CD14-positive monocyte (primary cell): Measurements from ENCODE around the gene MCF2L. TPM values are rescaled to one million over a fixed set of nuclear protein-coding genes. Genes with fewer than 3 reads are reported as not detected.

Experiments used
- DNase-seq, 3 donors: peaks; one replicate each; pipeline ENCODE4 v3.0.0-alpha.2; 2011 to 2022
- H2AFZ ChIP-seq: 2 replicates; pipeline ENCODE4 v1.6.0; 2012; ENCODE audit warnings: mild to moderate bottlenecking, low read depth, low read length, inconsistent platforms; ENCODE audit not compliant: insufficient read depth, poor library complexity, severe bottlenecking
- H3K27ac ChIP-seq, 2 donors: 1 replicate in 1 of 2; 2 replicates in 1 of 2; pipeline ENCODE4 v1.5.1; 2012 to 2013; ENCODE audit warnings: low read length in 2 of 2, control low read depth in 1 of 2, inconsistent platforms in 1 of 2, low read depth in 1 of 2, mild to moderate bottlenecking in 1 of 2
- H3K27me3 ChIP-seq, 2 donors: one replicate each; pipeline versions ENCODE4 v1.6.0 to v1.6.1; 2011 to 2013; ENCODE audit warnings: low read length in 2 of 2; ENCODE audit not compliant: control insufficient read depth in 2 of 2, insufficient read depth in 2 of 2
- H3K36me3 ChIP-seq, 2 donors: replicated peaks in 1 of 2; 1 replicate in 1 of 2; 2 replicates in 1 of 2; pipeline versions ENCODE4 v1.5.1 to v1.6.1; 2012 to 2013; ENCODE audit warnings: low read length in 2 of 2, control low read depth in 1 of 2, inconsistent platforms in 1 of 2, mild to moderate bottlenecking in 1 of 2; ENCODE audit not compliant: insufficient read depth in 2 of 2, control insufficient read depth in 1 of 2
- H3K4me1 ChIP-seq, 2 donors: 1 replicate in 1 of 2; 2 replicates in 1 of 2; pipeline versions ENCODE4 v1.5.1 to v1.6.1; 2012 to 2013; ENCODE audit warnings: low read length in 2 of 2, control low read depth in 1 of 2, inconsistent platforms in 1 of 2, mild to moderate bottlenecking in 1 of 2, moderate library complexity in 1 of 2; ENCODE audit not compliant: insufficient read depth in 2 of 2, control insufficient read depth in 1 of 2
- H3K4me2 ChIP-seq: replicated peaks from 2 replicates; pipeline ENCODE3; 2012; ENCODE audit warnings: low read length, moderate library complexity, mild to moderate bottlenecking; ENCODE audit not compliant: poor library complexity, severe bottlenecking; ENCODE audit errors: extremely low read depth
- H3K4me3 ChIP-seq, 3 experiments: fragments of 200-600 bp in 1 of 3; sonication (generic) in 1 of 3; replicated peaks in 1 of 3; 1 replicate in 2 of 3; 2 replicates in 1 of 3; pipeline ENCODE4 v1.5.1; 2011 to 2013; ENCODE audit warnings: low read length in 3 of 3, mild to moderate bottlenecking in 3 of 3, control low read depth in 2 of 3, low read depth in 2 of 3, inconsistent platforms in 1 of 3, moderate library complexity in 1 of 3
- H3K79me2 ChIP-seq: 2 replicates; pipeline ENCODE4 v1.6.0; 2012; ENCODE audit warnings: mild to moderate bottlenecking, control low read depth, inconsistent platforms, low read length, moderate library complexity; ENCODE audit not compliant: insufficient read depth
- H3K9ac ChIP-seq: 2 replicates; pipeline ENCODE4 v1.6.0; 2017; ENCODE audit warnings: low read length, mild to moderate bottlenecking; ENCODE audit not compliant: insufficient read depth, poor library complexity, severe bottlenecking
- H3K9me3 ChIP-seq, 2 donors: replicated peaks in 1 of 2; 1 replicate in 1 of 2; 2 replicates in 1 of 2; pipeline versions ENCODE4 v1.5.1 to v1.6.1; 2012 to 2013; ENCODE audit warnings: low read length in 2 of 2, control low read depth in 1 of 2; ENCODE audit not compliant: control insufficient read depth in 1 of 2, insufficient read depth in 1 of 2
- H4K20me1 ChIP-seq: 2 replicates; pipeline ENCODE4 v1.6.0; 2012; ENCODE audit warnings: mild to moderate bottlenecking, low read length, control low read depth, moderate library complexity; ENCODE audit not compliant: insufficient read depth
- H3K27ac Mint-ChIP-seq, 7 donors: one replicate each; pipeline ENCODE4 v1.8.0; 2020; ENCODE audit warnings: mild to moderate bottlenecking in 7 of 7, mixed read lengths in 7 of 7, moderate library complexity in 6 of 7, inconsistent platforms in 2 of 7
- H3K27me3 Mint-ChIP-seq, 3 donors: one replicate each; pipeline ENCODE4 v1.8.0; 2021 to 2022; ENCODE audit warnings: low read depth in 3 of 3, mild to moderate bottlenecking in 3 of 3, mixed read lengths in 3 of 3, moderate library complexity in 3 of 3, inconsistent platforms in 1 of 3
- H3K36me3 Mint-ChIP-seq, 2 donors: one replicate each; pipeline ENCODE4 v1.8.0; 2020; ENCODE audit warnings: mixed read lengths in 2 of 2, inconsistent platforms in 1 of 2, mild to moderate bottlenecking in 1 of 2
- H3K4me1 Mint-ChIP-seq: one replicate; pipeline ENCODE4 v1.8.0; 2020; ENCODE audit warnings: mild to moderate bottlenecking, mixed read lengths
- H3K4me3 Mint-ChIP-seq, 2 donors: one replicate each; pipeline ENCODE4 v1.8.0; 2020; ENCODE audit warnings: mild to moderate bottlenecking in 2 of 2, mixed read lengths in 2 of 2, moderate library complexity in 1 of 2
- H3K9me3 Mint-ChIP-seq, 7 donors: one replicate each; pipeline ENCODE4 v1.8.0; 2020 to 2022; ENCODE audit warnings: mixed read lengths in 7 of 7, mild to moderate bottlenecking in 6 of 7, moderate library complexity in 6 of 7, inconsistent platforms in 2 of 7
- WGBS: methylation state at CpG from one replicate; pipeline ENCODE4 v1.1.5; 2013; ENCODE audit warnings: missing lambda C conversion rate; ENCODE audit not compliant: insufficient coverage; 5-methylcytosine and 5-hydroxymethylcytosine counted together
- intact Hi-C, 2 donors: fragments of 100-400 bp; cut with micrococcal nuclease; formaldehyde crosslinking; loops; one replicate each; pipeline versions ENCODE4 v1.15.0 to v1.15.1; 2023
- polyA plus RNA-seq, 3 donors: library from polyadenylated mRNA; depleted of rRNA in 1 of 3; unstranded in 2 of 3; stranded (reverse) in 1 of 3; fragments of 300-500 nt in 2 of 3; fragments of >200 nt in 1 of 3; fragmentation: Illumina TruSeq in 2 of 3; gene quantifications; 1 replicate in 2 of 3; 2 replicates in 1 of 3; pipeline ENCODE4 v1.2.3, GENCODE V29; 2012 to 2021
- TF ChIP-seq, protein P1 (sequence below): fragments of 200-600 bp; IDR thresholded peaks from one replicate; pipeline ENCODE4 v1.8.0; 2022; ENCODE audit warnings: antibody characterized with exemption, mild to moderate bottlenecking

Gene MCF2L
- polyA plus RNA-seq, 3 donors, result not detected

- peak overlapping the region in 1 of 7 donors; percentile 30 for H3K27ac Mint-ChIP-seq
- 93% methylated on average over 24 of the region's 30 CpGs for WGBS
These were observed 16.9 kb downstream of the MCF2L start for GRCh38 chr13:112985803-112986408.

GRCh38 chr13:112986470-112986869 is 17.5 kb downstream of the MCF2L start:
- H3K4me1 Mint-ChIP-seq, result peaks cover 2% of the 10 kb centered on the region
- TF ChIP-seq, protein P1, sequence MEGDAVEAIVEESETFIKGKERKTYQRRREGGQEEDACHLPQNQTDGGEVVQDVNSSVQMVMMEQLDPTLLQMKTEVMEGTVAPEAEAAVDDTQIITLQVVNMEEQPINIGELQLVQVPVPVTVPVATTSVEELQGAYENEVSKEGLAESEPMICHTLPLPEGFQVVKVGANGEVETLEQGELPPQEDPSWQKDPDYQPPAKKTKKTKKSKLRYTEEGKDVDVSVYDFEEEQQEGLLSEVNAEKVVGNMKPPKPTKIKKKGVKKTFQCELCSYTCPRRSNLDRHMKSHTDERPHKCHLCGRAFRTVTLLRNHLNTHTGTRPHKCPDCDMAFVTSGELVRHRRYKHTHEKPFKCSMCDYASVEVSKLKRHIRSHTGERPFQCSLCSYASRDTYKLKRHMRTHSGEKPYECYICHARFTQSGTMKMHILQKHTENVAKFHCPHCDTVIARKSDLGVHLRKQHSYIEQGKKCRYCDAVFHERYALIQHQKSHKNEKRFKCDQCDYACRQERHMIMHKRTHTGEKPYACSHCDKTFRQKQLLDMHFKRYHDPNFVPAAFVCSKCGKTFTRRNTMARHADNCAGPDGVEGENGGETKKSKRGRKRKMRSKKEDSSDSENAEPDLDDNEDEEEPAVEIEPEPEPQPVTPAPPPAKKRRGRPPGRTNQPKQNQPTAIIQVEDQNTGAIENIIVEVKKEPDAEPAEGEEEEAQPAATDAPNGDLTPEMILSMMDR, result no peak
- intact Hi-C loops, result no loop called here
- peaks cover 3 to 19% (median 11%) of the 10 kb centered on the region in 7 donors for H3K9me3 Mint-ChIP-seq
- Histone ChIP-seq H3K4me1 (no peaks in the 10 kb centered on the region), H3K27me3 (no peaks in the 10 kb centered on the region), H3K9ac (no peak overlapping the region), H3K27ac (no peak overlapping the region), H3K9me3 (peaks cover 0 to 21% of the 10 kb centered on the region in 2 donors), H3K4me3 (no peak overlapping the region), H3K4me2 (no peak overlapping the region), H3K79me2 (no peaks in the 10 kb centered on the region), H4K20me1 (no peaks in the 10 kb centered on the region), H3K36me3 (no peaks in the 10 kb centered on the region), H2AFZ (no peak overlapping the region)
- no peaks in the 10 kb centered on the region for H3K36me3 Mint-ChIP-seq
- no peak overlapping the region for H3K27ac Mint-ChIP-seq
- WGBS, result 89% methylated on average over 14 of the region's 20 CpGs
- no peak overlapping the region for H3K4me3 Mint-ChIP-seq
- peaks cover 3 to 10% (median 4%) of the 10 kb centered on the region in 3 donors for H3K27me3 Mint-ChIP-seq
- DNase-seq, result no peak

More at GRCh38 chr13:112985803-112986408, 16.9 kb downstream of the MCF2L start:
- no peaks in the 10 kb centered on the region for H3K27me3 ChIP-seq
- H3K4me2 ChIP-seq, result no peak overlapping the region
- no peak overlapping the region for H3K9ac ChIP-seq
- peaks cover 3 to 19% (median 11%) of the 10 kb centered on the region in 7 donors for H3K9me3 Mint-ChIP-seq
- H3K27me3 Mint-ChIP-seq, result peaks cover 4 to 10% (median 4%) of the 10 kb centered on the region in 3 donors
- no peak overlapping the region for H3K27ac ChIP-seq
- no peaks in the 10 kb centered on the region for H4K20me1 ChIP-seq
- H3K9me3 ChIP-seq, result peaks cover 0 to 21% of the 10 kb centered on the region in 2 donors
- TF ChIP-seq, protein P1, result no peak
- no peak overlapping the region for H3K4me3 Mint-ChIP-seq
- H3K4me3 ChIP-seq, result no peak overlapping the region
- no peaks in the 10 kb centered on the region for H3K36me3 ChIP-seq
- no peak overlapping the region for H2AFZ ChIP-seq
- intact Hi-C loops, result no loop called here
- no peaks in the 10 kb centered on the region for H3K79me2 ChIP-seq
- H3K4me1 ChIP-seq, result no peaks in the 10 kb centered on the region
- no peaks in the 10 kb centered on the region for H3K36me3 Mint-ChIP-seq
- DNase-seq, result no peak
- peaks cover 2% of the 10 kb centered on the region for H3K4me1 Mint-ChIP-seq
